DMS 273 (cell line): ENCODE measurements around the gene ING3.
"Not testable (repeated sequence)": the region's sequence is repeated elsewhere in the genome, so short reads cannot be mapped to it uniquely, and the experiment has no call there.

ENCODE experiments used
- DNase-seq: peaks from one replicate; lab custom pipeline; 2025; ENCODE audit not compliant: unreplicated experiment; lab: John Stamatoyannopoulos, UW

Gene ING3

DNA sequence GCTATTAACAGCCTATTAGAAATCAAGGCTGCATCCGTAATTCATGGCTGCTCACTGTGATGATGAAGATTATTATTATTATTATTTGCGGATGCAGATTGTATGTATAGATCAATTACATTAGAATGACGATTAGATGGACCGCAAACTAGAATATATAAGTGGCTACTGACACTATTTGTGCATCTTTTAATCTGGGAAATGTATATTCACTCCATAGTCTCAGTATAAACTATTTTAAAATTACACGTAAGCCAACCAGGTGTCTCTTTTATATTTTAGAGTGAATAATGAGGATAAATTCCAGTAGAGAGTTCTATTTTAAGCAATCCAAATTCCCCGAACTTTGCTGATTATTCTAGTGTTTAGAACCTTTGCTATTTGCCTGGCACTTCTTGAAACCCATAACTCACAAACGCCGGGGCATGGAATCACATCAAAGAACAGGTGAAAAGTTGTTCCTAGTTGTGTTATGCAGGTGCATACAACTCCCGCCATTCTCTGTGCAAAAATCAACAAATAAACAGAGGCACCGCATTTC lies 509 bp upstream of the ING3 start:
- peak; percentile 46 for DNase-seq

DNA sequence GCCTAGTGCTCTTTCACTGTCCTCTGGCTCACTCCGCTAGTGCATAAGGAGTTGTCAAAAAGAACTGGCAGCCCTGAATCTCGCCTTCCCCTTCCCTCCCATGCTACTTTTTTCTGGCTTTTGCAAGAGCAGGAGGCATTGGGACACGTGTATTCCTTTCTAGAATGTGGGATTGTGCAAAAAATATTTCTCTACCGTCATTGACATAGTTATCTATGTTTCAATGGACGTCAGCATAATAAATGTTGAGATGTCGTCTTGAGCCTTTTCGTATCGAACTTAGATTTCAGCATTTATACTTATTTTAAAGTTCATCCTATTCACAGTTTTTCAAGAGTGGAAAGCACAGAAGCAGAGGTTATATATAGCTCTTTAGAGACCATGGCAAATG lies 727 bp downstream of the ING3 start:
- no peak for DNase-seq

DNA sequence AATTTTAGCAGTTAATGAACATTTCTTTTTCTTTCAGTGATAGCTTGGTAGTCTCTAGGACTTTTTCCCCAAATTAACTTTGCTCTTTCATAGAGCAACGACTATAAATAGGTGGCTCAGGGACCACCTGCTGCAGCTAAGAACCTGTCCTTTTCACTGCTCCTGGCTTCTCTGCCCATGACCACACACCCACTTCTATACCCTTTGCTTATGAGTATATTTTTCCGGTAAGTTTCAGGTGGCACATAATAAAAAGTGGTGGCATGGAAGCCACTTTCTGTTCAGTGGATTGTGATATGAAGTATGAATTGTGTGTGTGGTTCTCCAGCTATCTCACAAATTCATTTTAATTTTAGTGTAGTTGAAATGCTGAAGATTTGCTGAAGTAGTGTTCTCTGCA lies 1.2 kb downstream of the ING3 start:
- DNase-seq = no peak

DNA sequence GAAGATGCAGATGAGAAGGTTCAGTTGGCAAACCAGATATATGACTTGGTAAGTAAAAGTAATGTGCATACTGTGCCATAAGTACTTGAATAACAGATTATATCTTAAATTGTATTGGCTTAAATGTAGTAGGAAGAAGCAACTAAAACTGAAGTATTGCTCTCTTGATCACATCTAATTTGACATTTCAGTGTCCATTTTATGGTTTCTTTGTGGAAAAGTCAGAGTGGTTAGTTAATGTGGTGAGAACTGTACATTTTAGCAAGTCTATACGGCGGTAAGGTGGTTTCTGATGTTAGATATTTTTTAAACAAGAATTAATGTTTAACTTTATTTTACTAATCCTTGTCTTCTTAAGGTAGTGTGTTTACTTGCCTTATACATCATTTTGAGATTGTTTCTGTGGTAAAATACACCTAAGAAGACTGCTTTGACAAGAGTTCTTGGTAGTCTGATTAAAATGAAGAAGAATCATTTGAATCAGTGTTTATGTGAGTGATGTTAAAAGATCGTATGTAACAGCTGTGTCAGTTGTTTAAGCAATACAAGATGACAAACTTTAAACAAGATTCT lies 5.1 kb downstream of the ING3 start:
- no peak for DNase-seq

DNA sequence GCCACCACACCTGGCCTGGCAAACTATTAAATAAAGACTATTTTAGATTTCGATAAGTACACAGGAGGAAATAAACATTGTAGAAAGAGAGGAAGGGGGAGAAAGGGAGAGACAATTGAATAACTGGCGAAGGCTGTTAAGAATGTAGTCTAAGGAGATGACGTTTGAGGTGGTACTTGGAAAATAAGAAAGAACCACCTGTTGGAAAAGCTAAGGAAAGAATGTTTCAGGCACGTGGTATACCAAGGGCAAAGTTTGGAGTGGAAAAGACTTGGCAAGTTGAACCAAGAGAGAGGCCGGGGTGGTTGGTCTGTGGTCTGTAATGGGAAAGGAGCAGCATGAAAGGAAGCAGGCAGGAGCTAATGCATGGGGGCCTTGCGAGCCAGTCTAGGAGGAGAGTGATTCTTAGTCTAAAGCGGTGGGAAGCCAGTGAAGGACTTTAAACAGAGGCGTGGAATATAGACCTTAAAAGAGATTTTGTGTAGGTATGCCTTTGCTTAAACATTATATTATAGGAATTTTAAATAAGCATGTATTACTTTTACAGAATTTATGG lies 9.4 kb downstream of the ING3 start:
- DNase-seq = no peak

DNA sequence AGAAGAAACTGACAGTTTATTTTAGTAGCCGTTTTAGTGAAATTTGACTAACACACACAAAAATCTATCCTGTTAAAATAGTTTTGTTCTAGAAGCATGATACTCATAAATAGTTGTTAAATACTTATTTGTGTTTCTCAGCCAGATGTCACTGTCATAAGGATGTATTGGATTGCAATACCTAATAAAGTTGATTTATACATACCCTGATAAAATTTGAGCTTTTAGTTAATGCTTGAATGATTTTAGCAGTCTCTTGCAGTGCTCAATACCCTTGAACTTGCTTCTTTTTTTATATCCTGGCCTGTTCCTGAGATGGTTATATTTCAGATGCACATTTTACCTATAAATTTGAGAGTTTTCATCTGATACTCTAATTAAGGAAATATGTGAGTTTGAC lies 10.1 kb downstream of the ING3 start:
- DNase-seq = no peak

DNA sequence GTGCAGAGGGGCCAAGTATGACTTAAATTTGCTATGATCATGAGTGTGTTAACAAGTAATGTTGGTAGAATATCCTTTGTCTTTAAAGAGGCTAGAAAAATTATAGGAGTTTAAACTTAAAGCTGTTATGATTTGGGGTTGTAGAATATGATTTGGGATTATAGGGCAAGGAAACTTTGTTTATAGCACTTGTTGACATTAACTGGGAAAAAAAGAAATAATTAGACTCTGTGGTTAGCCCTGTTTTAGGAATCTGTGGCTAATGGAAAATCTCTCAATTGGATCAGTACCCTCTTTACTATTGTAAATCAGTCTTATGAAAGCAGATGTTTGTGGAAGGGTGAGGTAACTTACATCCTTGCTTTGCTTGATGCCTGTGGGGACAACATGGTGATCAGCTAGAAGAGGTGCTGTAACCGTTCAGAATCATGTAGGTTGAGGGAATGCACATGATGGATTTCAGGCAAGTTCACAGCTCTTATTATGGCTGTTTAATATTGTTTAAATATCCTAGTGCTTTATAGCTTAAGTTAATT lies 11.1 kb downstream of the ING3 start:
- no peak for DNase-seq

DNA sequence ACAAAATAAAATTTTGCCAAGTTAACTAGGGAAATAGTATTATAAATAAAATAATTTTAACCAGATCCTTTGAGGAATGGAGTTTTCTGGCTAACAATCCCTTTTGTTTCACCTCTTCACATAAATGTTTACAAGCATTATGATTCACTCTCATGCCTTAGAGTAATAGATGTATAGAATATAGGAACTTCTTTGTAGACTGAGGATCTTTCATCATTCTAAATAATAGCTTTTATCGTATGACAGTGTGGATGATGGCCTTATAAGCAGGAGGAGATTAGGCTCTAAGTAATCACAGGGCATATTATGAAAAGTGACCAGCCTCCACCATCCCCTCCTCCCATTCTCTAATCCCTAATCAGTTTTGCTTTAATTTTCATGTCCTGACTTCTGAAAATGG lies 13.5 kb downstream of the ING3 start:
- no peak for DNase-seq

DNA sequence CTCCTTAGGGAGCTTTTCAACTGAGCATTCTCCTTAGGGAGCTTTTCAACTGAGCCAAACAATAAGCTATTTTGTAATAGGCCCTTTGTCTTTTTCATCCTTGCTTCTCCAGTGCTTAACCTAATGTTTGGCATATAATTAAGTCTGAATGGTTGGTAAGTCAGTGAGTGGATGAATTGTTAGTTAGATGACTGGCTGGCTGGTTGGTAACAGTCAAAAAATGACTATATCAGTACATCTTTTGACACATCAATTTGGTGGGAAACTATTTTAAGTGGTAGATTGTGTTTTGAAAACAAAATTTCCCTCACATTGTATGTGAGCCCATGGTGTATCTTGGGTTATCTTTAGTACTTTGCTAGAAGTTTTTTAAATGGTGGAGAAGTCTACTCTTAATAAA lies 16.4 kb downstream of the ING3 start:
- no peak for DNase-seq

DNA sequence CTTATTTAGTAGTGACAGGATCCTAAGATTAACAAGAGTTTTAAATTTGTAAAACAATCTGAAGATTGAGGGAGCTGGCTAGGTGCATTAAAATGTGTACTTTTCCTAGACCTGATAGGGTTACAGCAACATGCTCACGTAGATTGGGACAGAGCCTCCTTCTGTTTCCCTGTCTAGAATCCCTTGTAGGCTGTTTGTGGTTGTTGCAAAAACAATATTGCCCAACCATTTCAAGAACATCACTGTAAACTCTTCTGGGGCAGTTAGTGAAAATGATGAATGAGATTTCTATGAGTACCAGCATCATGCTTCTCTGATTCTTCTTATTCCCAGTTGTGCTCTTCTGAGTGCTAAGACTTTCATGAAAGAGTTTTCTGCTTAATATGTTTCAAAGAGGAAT lies 23.3 kb downstream of the ING3 start:
- no peak for DNase-seq

DNA sequence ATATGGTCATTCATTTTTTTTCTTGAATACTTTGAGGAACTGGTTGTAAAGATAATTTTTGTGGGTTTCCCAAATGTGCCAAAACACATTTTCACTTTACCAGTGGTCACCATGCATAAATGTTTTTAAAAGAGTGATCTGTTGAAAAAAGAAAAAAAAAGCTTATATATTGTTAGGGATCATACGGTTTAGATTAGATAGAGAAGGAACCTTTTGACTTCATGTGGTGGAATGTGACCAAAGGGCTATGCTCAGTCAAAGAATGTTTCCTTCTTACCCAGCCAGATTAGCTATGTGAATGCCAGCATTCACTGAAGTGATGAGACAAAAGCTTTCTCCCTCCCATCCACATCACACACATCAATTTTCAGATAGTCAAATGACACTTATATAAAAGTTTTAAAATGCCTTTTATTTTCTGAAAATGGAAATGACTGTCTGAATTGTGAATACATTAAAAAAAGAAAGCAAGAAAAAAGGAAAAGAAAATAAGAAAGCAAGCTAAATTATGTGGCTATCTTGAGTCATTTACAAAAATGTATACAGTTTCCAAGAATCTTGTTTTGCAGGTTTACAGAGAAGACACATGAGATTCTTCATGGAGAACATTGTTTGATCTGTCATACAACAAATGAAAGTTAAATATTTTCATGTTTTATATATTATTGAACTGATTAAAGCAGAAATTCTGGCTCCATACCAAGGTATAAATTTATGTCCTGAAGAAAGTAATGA lies 29.4 kb downstream of the ING3 start:
- no peak for DNase-seq

DNA sequence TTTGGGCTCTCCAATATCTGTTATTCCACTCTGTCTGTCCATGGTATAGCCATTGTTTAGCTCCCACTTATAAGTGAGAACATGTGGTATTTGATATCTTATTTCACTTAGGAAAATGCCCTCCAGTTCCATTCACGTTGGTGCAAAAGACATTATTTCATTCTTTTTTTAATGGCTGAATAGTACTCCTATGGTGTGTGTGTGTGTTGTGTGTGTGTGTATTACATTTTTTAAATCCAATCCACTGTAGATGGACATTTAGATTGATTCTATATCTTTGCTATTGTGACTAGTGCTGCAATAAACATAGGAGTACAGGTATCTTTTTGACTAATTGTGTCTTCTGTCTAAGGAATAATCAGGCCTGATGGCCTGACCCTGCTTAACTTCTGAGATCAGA lies 30.5 kb downstream of the ING3 start:
- DNase-seq = no peak

DNA sequence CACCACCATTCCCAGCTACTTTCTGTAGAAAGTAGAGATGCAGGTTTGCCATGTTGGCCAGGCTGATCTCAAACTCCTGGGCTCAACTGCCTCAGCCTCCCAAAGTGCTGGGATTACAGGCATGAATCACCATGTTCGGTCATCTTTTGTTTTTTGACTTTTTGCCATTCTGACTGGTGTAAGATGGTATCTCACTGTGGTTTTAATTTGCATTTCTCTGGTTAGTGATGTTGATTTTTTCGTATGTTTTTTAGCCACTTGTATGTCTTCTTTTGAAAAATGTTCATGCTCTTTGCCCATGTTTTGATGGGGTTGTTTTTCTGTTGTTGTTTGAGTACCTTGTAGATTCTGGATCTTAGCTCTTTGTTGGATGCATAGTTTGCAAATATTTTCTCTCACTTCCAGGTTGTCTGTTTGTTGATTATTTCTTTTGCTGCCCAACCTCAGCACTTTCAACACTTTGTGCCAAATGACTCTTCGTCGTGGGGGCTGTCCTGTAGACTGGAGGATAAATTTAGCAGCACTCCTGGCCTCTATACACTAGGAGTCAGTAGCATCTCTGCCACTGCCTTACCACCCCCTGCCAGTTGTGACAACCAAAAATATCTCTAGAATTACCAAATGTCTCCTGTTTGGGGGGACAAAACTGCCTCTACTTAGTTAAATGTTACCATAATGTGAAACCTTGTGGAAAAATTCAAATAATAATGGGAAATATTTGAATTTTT lies 31.5 kb downstream of the ING3 start:
- no peak for DNase-seq

DNA sequence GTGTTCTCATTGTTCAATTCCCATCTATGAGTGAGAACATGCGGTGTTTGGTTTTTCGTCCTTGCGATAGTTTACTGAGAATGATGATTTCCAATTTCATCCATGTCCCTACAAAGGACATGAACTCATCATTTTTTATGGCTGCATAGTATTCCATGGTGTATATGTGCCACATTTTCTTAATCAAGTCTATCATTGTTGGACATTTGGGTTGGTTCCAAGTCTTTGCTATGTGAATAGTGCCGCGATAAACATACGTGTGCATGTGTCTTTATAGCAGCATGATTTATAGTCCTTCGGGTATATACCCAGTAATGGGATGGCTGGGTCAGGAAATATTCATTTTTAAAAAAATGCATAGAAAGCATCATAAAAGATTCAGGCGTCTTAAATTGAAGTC lies 33.0 kb downstream of the ING3 start:
- DNase-seq = not testable (repeated sequence)

DNA sequence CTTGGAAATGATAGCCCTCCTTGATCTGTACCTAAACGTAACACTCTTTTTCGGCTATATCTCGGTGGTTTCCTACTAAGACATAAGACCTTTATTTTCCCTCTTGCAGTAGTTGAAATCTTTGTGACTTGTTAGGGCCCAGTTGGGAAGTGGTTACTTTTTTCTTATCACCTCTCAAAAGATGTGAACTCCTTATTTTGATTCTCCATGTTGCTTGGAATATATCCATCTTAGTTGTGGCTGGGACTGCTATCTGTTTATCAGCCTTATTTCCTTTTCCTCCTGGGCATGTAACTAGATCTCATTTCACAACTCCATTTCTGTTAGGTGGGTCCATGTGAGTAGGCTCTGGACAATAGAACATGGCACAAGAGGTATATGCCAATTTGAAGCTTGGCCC lies 33.8 kb downstream of the ING3 start:
- DNase-seq = no peak

DNA sequence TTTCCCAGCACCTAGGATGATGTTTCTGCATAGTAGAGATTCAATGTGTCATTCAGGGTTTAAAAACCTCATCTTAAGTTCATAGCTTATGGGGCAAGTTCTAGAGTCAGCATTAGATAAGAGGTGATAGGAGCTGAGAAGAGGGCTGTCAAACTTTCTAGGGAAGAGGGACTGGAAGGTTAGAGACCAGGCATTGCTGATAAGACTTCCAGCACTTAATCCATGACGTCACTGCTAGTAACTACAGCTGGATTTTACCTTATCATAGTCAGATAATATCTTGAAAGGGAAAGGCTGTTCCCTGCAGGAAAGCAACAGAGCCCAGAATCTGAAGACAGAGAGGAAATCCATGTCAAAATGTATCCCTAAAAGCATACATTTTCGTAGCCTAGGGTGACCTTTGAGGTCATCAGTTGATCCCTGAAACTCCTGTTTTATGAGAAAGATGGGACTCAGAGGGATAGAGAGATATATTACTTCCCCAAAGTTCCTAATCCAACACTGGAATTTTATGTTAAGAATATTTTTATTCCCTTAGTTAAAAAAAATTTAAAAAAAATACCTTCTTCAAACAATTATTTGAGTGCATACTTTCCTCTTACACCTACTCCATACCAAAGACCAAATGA lies 34.7 kb downstream of the ING3 start:
- no peak for DNase-seq

DNA sequence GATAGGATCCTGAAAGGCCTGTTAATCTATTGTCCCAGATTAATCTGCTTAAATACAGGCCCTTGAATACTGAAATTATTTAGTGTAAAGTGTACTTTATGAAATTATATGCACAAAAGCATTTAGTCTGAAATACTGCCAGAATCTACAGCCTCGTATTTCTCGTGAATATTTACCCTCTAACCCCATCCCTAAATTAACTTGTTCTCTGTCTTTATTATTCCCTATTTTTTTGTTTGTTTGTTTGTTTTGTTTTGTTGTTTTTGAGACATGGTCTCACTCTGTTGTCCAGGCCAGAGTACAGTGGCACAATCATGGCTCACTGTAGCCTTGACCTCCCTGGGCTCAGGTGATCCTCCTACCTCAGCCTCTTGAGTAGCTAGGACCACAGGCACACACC lies 35.3 kb downstream of the ING3 start:
- DNase-seq = no peak

DNA sequence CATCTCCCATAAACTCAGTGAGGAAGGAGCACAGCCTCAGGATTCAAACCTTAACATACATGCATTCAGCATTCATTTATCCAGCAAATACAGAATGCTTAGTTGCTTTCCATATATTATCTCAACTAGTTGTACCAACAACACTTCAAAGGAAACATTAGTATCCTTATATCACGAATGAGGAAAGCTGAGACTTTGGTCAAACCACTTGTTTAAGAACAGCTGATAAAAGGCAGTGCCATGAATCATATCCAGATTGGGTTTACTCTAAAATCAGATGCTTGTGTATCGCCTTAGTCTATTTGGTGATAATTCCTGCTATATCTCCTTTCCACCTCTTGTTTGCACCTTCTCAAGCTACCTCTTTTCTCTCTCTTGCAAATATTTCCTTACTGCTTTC lies 36.1 kb downstream of the ING3 start:
- DNase-seq = no peak

DNA sequence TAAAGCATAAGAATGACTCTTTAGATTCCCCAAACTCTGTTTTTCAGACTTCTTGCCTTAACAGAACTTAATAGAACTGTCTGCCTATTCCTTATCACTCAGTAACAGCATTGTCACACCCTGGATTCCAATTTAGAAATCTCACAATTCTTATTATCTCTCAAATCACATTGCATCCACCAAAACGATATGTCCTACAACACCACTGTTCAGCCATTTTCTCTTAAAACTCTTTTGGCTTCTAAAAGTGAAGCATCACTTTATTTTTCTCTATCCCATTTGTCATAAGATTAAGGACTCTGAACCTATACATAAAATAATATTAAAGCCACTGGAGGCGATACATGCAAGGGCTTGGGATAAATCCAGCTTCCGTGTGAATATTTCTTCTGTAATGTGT lies 36.7 kb downstream of the ING3 start:
- DNase-seq = no peak

DNA sequence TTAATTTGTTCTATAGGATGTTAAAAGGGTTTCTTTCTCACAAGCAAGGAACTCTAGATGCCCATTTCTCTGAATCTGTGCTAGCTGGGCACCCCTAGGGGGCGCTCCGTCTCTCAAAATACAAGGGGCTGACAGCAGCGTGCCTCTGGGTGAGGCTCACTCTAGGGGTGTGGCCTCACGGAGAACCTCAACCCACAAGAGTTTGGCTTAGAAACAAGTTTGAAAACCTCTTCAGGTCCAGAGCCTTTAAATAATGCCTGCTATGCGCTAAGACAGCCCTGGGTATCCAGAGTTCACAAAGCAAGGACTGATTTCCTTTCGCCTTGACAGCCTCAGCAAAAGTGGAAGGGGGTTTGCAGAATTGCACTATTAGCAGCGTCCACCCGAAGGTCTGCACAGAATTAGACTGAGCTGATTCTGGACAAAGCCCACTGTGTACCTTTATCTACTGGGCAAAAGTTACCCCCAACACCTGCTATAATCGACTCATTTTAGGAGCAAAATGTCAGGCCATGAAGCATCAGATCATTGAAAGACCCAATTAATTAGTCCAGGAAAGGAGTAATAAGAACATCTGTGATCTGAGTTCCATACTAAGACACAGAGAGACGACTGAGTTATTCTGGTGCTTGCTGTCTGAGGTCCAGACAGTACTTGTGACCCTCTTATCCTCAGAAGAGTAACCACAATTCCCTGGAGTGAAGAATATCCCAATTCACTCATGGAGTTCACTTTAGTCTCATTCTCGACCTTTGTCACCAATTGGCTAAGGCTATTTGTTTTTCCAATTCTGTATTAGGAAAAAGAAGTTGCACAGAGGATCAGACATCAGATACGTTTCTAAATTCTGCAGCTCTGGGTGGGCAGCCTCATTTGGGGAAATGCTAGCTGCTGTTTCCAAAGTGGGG lies 37.4 kb downstream of the ING3 start:
- DNase-seq = peak; percentile 94
